Measurements from ENCODE around the gene LMO1. TPM values are rescaled to one million over a fixed set of nuclear protein-coding genes. Genes with fewer than 3 reads are reported as not detected.

Gene LMO1
- total and polyA plus RNA-seq, 2 of the 13 experiments (the other 11 are each of a cell fraction or from before 2014, with no cell fraction given) = not detected

- POLR2A ChIA-PET = no interaction called here
- Histone ChIP-seq H3K9ac (ENCODE audit: insufficient read depth, low read depth, low read length) (no peak overlapping the region), H3K36me3 (replicated peaks in 1 of 2; ENCODE audit: control insufficient read depth in 1 of 2, insufficient read depth in 2 of 2, low read length in 2 of 2) (no peaks in the 10 kb centered on the region), H3K4me1 (ENCODE audit: insufficient read depth, low read length) (no peaks in the 10 kb centered on the region), H3K4me3 (replicated peaks in 1 of 3; ENCODE audit: insufficient read depth in 1 of 3, low read depth in 2 of 3, low read length in 3 of 3) (no peak overlapping the region), H3K79me2 (ENCODE audit: insufficient read depth, low read length) (no peaks in the 10 kb centered on the region), H3K27me3 (ENCODE audit: control insufficient read depth in 1 of 2, insufficient read depth in 2 of 2, low read length in 2 of 2) (no peaks in the 10 kb centered on the region; a peak in 1 of 5 replicates), H3K27ac (ENCODE audit: extremely low read length, insufficient read depth, low read length) (no peak overlapping the region), H2AFZ (ENCODE audit: low read length) (no peak overlapping the region), H3K9me3 (ENCODE audit: low read length) (no peaks in the 10 kb centered on the region), H3K4me2 (ENCODE audit: low read depth, low read length) (no peak overlapping the region), H4K20me1 (ENCODE audit: insufficient read depth, low read length) (no peaks in the 10 kb centered on the region; the same call in 1 of the 2 replicates)
- DNase-seq (ENCODE audit: low spot score) (no peak), ATAC-seq (peak; percentile 74), FAIRE-seq (no peak)
- TF ChIP-seq USF2 (IDR thresholded peaks at IDR 0.05; ENCODE audit: low read depth, low read length) = 0 out of 2 replicates have a peak, but pooled peaks have one; percentile 3
- no peak for TF ChIP-seq USF2 (CRISPR knock-in tag; IDR thresholded peaks at IDR 0.05; ENCODE audit: borderline replicate concordance)
- no peak for TF ChIP-seq FUBP1 (CRISPR knock-in tag; IDR thresholded peaks at IDR 0.05; ENCODE audit: borderline replicate concordance)
- CTCF ChIA-PET (ENCODE audit: low intra/inter-chr PET ratio, low total read pairs) = no interaction called here
- BruUV-seq (replicated peaks) = no TSS peak
- in situ Hi-C loops (cut with HindIII; ENCODE audit: extremely low pct_ligation_motif_present, low pct_unique_long_range_greater_than_20kb) = no loop called here
- intact Hi-C loops (cut with micrococcal nuclease; ENCODE audit: unreplicated experiment) = no loop called here
- 17% methylated on average over 1 of the region's 5 CpGs for WGBS (ENCODE audit: low lambda C conversion rate)
Measured at GRCh38 chr11:8192896-8193209, 70.8 kb downstream of the LMO1 start.

All from HepG2 (cell line).